HepG2 (cell line): ENCODE results near the gene BCO2. TPM values are rescaled to one million over a fixed set of nuclear protein-coding genes. Genes with fewer than 3 reads are reported as not detected.
A peak's percentile ranks its signal among the peaks of the same experiment; 100 is the strongest.

Experiments used
- ATAC-seq: fragments of 200-7000 bp; cut with Tn5 transposase; 3 replicates; pipeline ENCODE4 v1.9.1; 2020; ENCODE audit warnings: mild to moderate bottlenecking, moderate library complexity
- BruUV-seq: library from RNA; stranded (reverse); fragments of 400-500 nt; replicated peaks from 2 replicates; lab custom pipeline; 2021; lab: Mats Ljungman, UMichigan
- CTCF ChIA-PET: fragments of 300-600 bp; formaldehyde crosslinking; extraction: SDS; loops from one replicate; lab custom pipeline; 2021; ENCODE audit warnings: low total read pairs, inconsistent platforms, low intra/inter-chr PET ratio; lab: Yijun Ruan, JAX
- POLR2A ChIA-PET: fragments of 350-600 bp; sonication (Branson Sonifier 250); formaldehyde crosslinking; loops from one replicate; lab custom pipeline; 2020; ENCODE audit warnings: antibody characterized with exemption, inconsistent platforms; lab: Yijun Ruan, JAX
- DNase-seq: peaks from one replicate; pipeline ENCODE4 v3.0.0-alpha.2; 2015; ENCODE audit warnings: low spot score
- FAIRE-seq: peaks from 3 replicates; lab custom pipeline; 2011; peaks lifted over from hg19 to GRCh38; lab: Jason Lieb, UNC
- H2AFZ ChIP-seq: one replicate; pipeline ENCODE4 v1.6.1; 2011; ENCODE audit warnings: low read length, inconsistent platforms
- H3K27ac ChIP-seq: fragments of 300-600 bp; 3 replicates; pipeline ENCODE4 v1.8.0; 2011; ENCODE audit warnings: mixed run types, mild to moderate bottlenecking, mixed read lengths, low read length, inconsistent platforms; ENCODE audit not compliant: insufficient read depth; ENCODE audit errors: extremely low read length
- H3K27me3 ChIP-seq, 2 experiments: fragments of 200-600 bp in 1 of 2; 2 replicates in 1 of 2; 3 replicates in 1 of 2; pipeline versions ENCODE4 v1.6.0 to v1.8.0; 2011; ENCODE audit warnings: low read length in 2 of 2, mild to moderate bottlenecking in 2 of 2, moderate library complexity in 2 of 2, inconsistent platforms in 1 of 2; ENCODE audit not compliant: insufficient read depth in 2 of 2, control insufficient read depth in 1 of 2
- H3K36me3 ChIP-seq, 2 experiments: fragments of 200-600 bp in 1 of 2; replicated peaks in 1 of 2; 2 replicates in 1 of 2; 3 replicates in 1 of 2; pipeline versions ENCODE4 v1.5.1 to v1.8.0; 2011; ENCODE audit warnings: low read length in 2 of 2, inconsistent platforms in 1 of 2; ENCODE audit not compliant: insufficient read depth in 2 of 2, control insufficient read depth in 1 of 2
- H3K4me1 ChIP-seq: 2 replicates; pipeline ENCODE4 v1.5.1; 2012; ENCODE audit warnings: low read length, inconsistent platforms; ENCODE audit not compliant: insufficient read depth
- H3K4me2 ChIP-seq: 2 replicates; pipeline ENCODE4 v1.6.0; 2011; ENCODE audit warnings: low read depth, low read length, inconsistent platforms
- H3K4me3 ChIP-seq, 3 experiments: fragments of 200-600 bp in 1 of 3; sonication (generic), shearing (Covaris generic) in 1 of 3; replicated peaks in 1 of 3; 2 replicates each; pipeline ENCODE4 v1.5.1; 2011 to 2016; ENCODE audit warnings: low read length in 3 of 3, inconsistent platforms in 2 of 3, low read depth in 2 of 3, mild to moderate bottlenecking in 2 of 3, control low read depth in 1 of 3, mixed read lengths in 1 of 3; ENCODE audit not compliant: insufficient read depth in 1 of 3
- H3K79me2 ChIP-seq: one replicate; pipeline ENCODE4 v1.6.1; 2011; ENCODE audit warnings: low read length, inconsistent platforms; ENCODE audit not compliant: insufficient read depth
- H3K9ac ChIP-seq: 2 replicates; pipeline ENCODE4 v1.6.0; 2011; ENCODE audit warnings: mild to moderate bottlenecking, low read depth, low read length, inconsistent platforms; ENCODE audit not compliant: insufficient read depth
- H3K9me3 ChIP-seq: 2 replicates; pipeline ENCODE4 v1.5.1; 2012; ENCODE audit warnings: mild to moderate bottlenecking, low read length
- H4K20me1 ChIP-seq: 2 replicates; pipeline ENCODE4 v1.6.0; 2011; ENCODE audit warnings: inconsistent platforms, mild to moderate bottlenecking, low read length, moderate library complexity; ENCODE audit not compliant: insufficient read depth
- BRCA1 ChIP-seq: sonication (generic); formaldehyde crosslinking; IDR thresholded peaks from 2 replicates; pipeline ENCODE4 v1.4.0; 2020; ENCODE audit warnings: missing genetic modification reagents
- CEBPB ChIP-seq: IDR thresholded peaks from 2 replicates; pipeline ENCODE4 v1.6.1; 2011; ENCODE audit warnings: low read depth, low read length, improper control_type of control experiment, borderline replicate concordance
- FOSL2 ChIP-seq: sonication (generic); formaldehyde crosslinking; IDR thresholded peaks from 2 replicates; pipeline ENCODE4 v1.4.0; 2020; ENCODE audit warnings: missing genetic modification reagents
- GATAD2A ChIP-seq: IDR thresholded peaks from 2 replicates; pipeline ENCODE4 v1.6.1; 2016
- HMG20A ChIP-seq: IDR thresholded peaks from 2 replicates; pipeline ENCODE4 v1.6.1; 2016; ENCODE audit warnings: borderline replicate concordance
- HOXA3 ChIP-seq: sonication (generic); formaldehyde crosslinking; IDR thresholded peaks from 2 replicates; pipeline ENCODE4 v1.5.0; 2020; ENCODE audit warnings: missing genetic modification reagents
- MAFF ChIP-seq: IDR thresholded peaks from 2 replicates; pipeline ENCODE4 v1.6.1; 2011; ENCODE audit warnings: low read depth, low read length, improper control_type of control experiment
- MYPOP ChIP-seq: sonication (generic); formaldehyde crosslinking; IDR thresholded peaks from 2 replicates; pipeline ENCODE4 v1.8.1; 2023; ENCODE audit warnings: mild to moderate bottlenecking, moderate library complexity, missing genetic modification reagents
- NR2F1 ChIP-seq, 2 experiments: fragments of 450-650 bp in 1 of 2; formaldehyde crosslinking in 1 of 2; IDR thresholded peaks; 2 replicates each; pipeline versions ENCODE4 v1.5.0 to v1.6.1; 2016 to 2020; ENCODE audit warnings: mild to moderate bottlenecking in 1 of 2, missing compliant biosample characterization in 1 of 2, missing genetic modification reagents in 1 of 2, moderate library complexity in 1 of 2
- SOX13 ChIP-seq, 3 experiments: fragments of 450-650 bp in 1 of 3; sonication (generic) in 1 of 3; formaldehyde crosslinking in 1 of 3; IDR thresholded peaks in 2 of 3; conservative IDR thresholded peaks in 1 of 3; 2 replicates each; pipeline versions ENCODE4 v1.5.0 to v1.6.1; 2016 to 2020; ENCODE audit warnings: antibody characterized with exemption in 1 of 3, mild to moderate bottlenecking in 1 of 3, missing compliant biosample characterization in 1 of 3, missing genetic modification reagents in 1 of 3, moderate library complexity in 1 of 3
- ZHX2 ChIP-seq, 2 experiments: sonication (generic) in 1 of 2; formaldehyde crosslinking in 1 of 2; IDR thresholded peaks; 2 replicates each; pipeline versions ENCODE4 v1.6.1 to v1.9.0; 2014 to 2022; ENCODE audit warnings: antibody characterized with exemption in 1 of 2, borderline replicate concordance in 1 of 2, inconsistent platforms in 1 of 2, low read depth in 1 of 2, missing genetic modification reagents in 1 of 2
- WGBS: methylation state at CpG from one replicate; pipeline ENCODE4 v1.1.6; 2017; ENCODE audit warnings: low lambda C conversion rate; 5-methylcytosine and 5-hydroxymethylcytosine counted together
- in situ Hi-C: cut with HindIII; loops from 2 replicates; pipeline ENCODE4 v1.10.0; 2017; ENCODE audit warnings: low pct_unique_long_range_greater_than_20kb; ENCODE audit not compliant: extremely low pct_ligation_motif_present
- intact Hi-C: fragments of 100-400 bp; cut with micrococcal nuclease; formaldehyde crosslinking; loops from one replicate; pipeline ENCODE4 v1.10.0; 2022; ENCODE audit not compliant: unreplicated experiment
- polyA plus RNA-seq, 8 experiments: library from polyadenylated mRNA; depleted of rRNA in 3 of 8; stranded (reverse) in 7 of 8; unstranded in 1 of 8; fragments of >200 nt; fragmentation: Illumina TruSeq in 4 of 8; extraction: Trizol in 4 of 8; gene quantifications; 2 replicates each; pipeline versions ENCODE4 v1.2.1 to v1.2.3, GENCODE V29; 2011 to 2016; ENCODE audit warnings: low read depth in 4 of 8, missing spikeins in 1 of 8, mixed read lengths in 1 of 8; ENCODE audit not compliant: insufficient read depth in 1 of 8
- total RNA-seq, 5 experiments: library from RNA; depleted of rRNA; stranded (reverse); fragments of >200 nt; fragmentation: Illumina TruSeq; extraction: Trizol; gene quantifications; 2 replicates each; pipeline ENCODE4 v1.2.3, GENCODE V29; 2016; ENCODE audit warnings: low read depth in 1 of 5

The BCO2 gene
- total and polyA plus RNA-seq, 2 of the 13 experiments (the other 11 are each of a cell fraction or from before 2014, with no cell fraction given): 0.38 to 0.58 TPM

DNA sequence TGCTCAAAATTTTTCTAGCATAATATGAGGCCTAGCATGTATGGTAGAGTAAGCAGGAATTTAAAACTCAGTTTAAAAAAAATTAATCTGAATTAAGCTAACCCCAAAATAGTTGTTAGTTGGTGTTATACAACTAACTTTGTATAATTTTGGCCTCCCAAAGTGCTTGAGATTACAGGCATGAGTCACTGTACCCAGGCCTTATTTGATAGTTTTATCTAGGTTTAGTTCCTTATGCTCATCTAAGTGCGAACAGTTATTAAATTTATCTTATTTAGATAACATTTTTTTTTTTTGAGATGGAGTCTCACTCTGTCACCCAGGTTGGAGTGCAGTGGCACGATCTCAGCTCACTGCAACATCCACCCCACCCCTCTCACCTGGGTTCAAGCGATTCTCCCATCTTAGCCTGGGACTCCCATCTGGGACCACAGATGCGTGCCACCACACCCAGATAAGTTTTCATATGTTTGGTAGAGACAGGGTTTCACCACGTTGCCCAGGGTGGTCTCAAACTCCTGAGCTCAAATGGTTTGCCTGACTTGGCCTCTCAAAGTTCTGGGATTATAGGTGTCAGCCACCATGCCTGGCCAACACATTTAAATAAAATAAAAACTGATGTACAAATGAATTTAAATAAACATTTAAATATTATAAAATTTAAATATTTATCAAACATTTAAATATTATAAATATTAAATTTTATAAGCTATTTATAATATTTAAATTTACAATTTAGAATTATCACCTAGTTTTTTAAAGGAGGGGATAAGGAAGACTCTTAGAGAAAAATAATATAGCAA is 19.0 kb upstream of the BCO2 start (continued):
- TF ChIP-seq SOX13 (IDR thresholded peaks at IDR 0.05) (no peak), SOX13 (CRISPR knock-in tag; conservative IDR thresholded peaks at IDR 0.05 in 1 of 2, IDR thresholded peaks at IDR 0.05 in 1 of 2) (no peak)
- TF ChIP-seq, all 625 proteins: peak for 0

DNA sequence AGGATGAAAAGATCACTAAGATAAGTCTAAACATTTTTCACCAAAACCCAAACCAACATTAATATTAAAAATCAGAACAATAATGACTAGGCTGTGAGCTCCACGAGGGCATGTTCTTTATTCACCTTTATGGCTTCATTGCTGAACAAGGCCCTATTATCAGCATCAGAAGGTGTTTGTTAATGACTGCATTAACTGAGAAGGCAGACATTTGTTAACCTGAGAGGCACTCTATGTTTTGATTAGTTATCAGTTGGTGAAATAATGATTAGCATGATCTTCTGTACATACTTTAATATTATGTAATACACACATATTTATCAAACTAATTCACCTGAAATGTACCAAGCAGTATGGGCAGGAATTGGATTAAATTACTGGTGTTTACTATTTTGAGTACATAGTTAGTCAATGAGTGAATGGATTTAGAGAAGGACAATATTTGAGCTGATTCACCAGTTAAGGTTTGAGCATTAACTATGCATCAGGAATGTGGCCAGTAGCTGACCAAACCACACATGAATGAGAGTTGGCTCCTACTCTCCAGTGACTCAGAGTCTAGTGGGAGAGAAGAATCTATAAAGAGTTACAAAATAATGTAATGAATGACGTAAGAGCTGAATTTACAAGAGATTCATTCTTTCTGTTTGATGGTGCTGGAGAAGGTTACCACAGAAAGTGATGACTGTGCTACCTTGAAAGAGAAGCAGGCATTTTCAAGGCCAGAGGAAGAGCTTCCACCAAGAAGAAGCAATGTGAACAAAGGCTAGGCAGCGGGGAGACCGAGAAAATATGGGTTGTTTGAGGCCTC is 18.2 kb upstream of the BCO2 start:
- Histone ChIP-seq H3K4me3 (no peak overlapping the region), H3K9ac (no peak overlapping the region), H2AFZ (no peak overlapping the region), H3K27ac (peak overlapping the region; percentile 2), H4K20me1 (no peaks in the 10 kb centered on the region), H3K4me1 (peaks cover 27% of the 10 kb centered on the region), H3K9me3 (no peaks in the 10 kb centered on the region), H3K36me3 (no peaks in the 10 kb centered on the region), H3K27me3 (no peaks in the 10 kb centered on the region), H3K4me2 (0 out of 2 replicates have a peak overlapping the region, but pooled peaks have one; percentile 2), H3K79me2 (no peaks in the 10 kb centered on the region)
- BruUV-seq: no TSS peak
- ChIA-PET CTCF (no interaction called here), POLR2A (interaction anchor here (1.1 to 1.2 kb wide), 3 partner anchors 43 to 71 kb away, joined by 3 to 4 read pairs (median 3); partner anchors contain the start of genes SDHD and TIMM8B)
- DNase-seq (peak; percentile 94), FAIRE-seq (no peak), ATAC-seq (peak; percentile 99)
- in situ Hi-C loops: no loop called here
- intact Hi-C loops: no loop called here
- WGBS: 36% methylated on average over 4 of the region's 4 CpGs
- TF ChIP-seq GATAD2A (CRISPR knock-in tag): 0 out of 2 replicates have a peak, but pooled peaks have one; percentile 19
- no peak for TF ChIP-seq HOXA3
- TF ChIP-seq MAFF: peak; percentile 88
- TF ChIP-seq BRCA1: no peak
- peak; percentile 83 for TF ChIP-seq CEBPB
- peak; percentile 93 for TF ChIP-seq FOSL2
- peak; percentile 42; the same call in 1 of the 2 replicates for TF ChIP-seq ZHX2 (IDR thresholded peaks at IDR 0.05; ENCODE audit: low read depth)
- no peak for TF ChIP-seq ZHX2 (CRISPR knock-in tag; IDR thresholded peaks at IDR 0.05; ENCODE audit: borderline replicate concordance)
- TF ChIP-seq HMG20A (CRISPR knock-in tag): peak; percentile 62; the same call in 1 of the 2 replicates
- no peak for TF ChIP-seq MYPOP (CRISPR knock-in tag)
- peak in 1 of 2 experiments; percentile 21; a peak in 1 of 4 replicates for TF ChIP-seq NR2F1 (CRISPR knock-in tag; IDR thresholded peaks at IDR 0.05)
